Subcutaneous abdominal adipose tissue (tissue), 5 donors: ENCODE results near the gene GPATCH3.
A peak's percentile ranks its signal among the peaks of the same experiment; 100 is the strongest.
"Not testable (repeated sequence)": the region's sequence is repeated elsewhere in the genome, so short reads cannot be mapped to it uniquely, and the experiment has no call there.

Experiments
- H3K27ac ChIP-seq: one replicate; pipeline ENCODE4 v1.7.0; 2013; ENCODE audit warnings: low read depth, mild to moderate bottlenecking, inconsistent platforms, low read length, moderate library complexity
- H3K27me3 ChIP-seq, 5 donors: one replicate each; pipeline ENCODE4 v1.7.0; 2013; ENCODE audit warnings: low read length in 5 of 5, inconsistent platforms in 1 of 5; ENCODE audit not compliant: control insufficient read depth in 5 of 5, insufficient read depth in 4 of 5
- H3K36me3 ChIP-seq, 5 donors: one replicate each; pipeline ENCODE4 v1.7.0; 2013; ENCODE audit warnings: low read length in 5 of 5; ENCODE audit not compliant: control insufficient read depth in 5 of 5, insufficient read depth in 5 of 5
- H3K4me1 ChIP-seq, 5 donors: one replicate each; pipeline ENCODE4 v1.7.0; 2013; ENCODE audit warnings: low read length in 5 of 5, mild to moderate bottlenecking in 3 of 5, moderate library complexity in 1 of 5; ENCODE audit not compliant: control insufficient read depth in 5 of 5, insufficient read depth in 5 of 5
- H3K4me3 ChIP-seq, 5 donors: one replicate each; pipeline ENCODE4 v1.7.0; 2013; ENCODE audit warnings: low read length in 5 of 5, low read depth in 1 of 5
- H3K9ac ChIP-seq, 5 donors: one replicate each; pipeline ENCODE4 v1.7.0; 2013; ENCODE audit warnings: low read length in 5 of 5, mild to moderate bottlenecking in 4 of 5, moderate library complexity in 3 of 5
- H3K9me3 ChIP-seq, 5 donors: one replicate each; pipeline ENCODE4 v1.7.0; 2013; ENCODE audit warnings: low read length in 5 of 5; ENCODE audit not compliant: control insufficient read depth in 5 of 5
- donor health status: healthy.
- donor health status: healthy.
- donor health status: healthy.
- donor health status: healthy.
- donor health status: healthy.

Gene GPATCH3

DNA sequence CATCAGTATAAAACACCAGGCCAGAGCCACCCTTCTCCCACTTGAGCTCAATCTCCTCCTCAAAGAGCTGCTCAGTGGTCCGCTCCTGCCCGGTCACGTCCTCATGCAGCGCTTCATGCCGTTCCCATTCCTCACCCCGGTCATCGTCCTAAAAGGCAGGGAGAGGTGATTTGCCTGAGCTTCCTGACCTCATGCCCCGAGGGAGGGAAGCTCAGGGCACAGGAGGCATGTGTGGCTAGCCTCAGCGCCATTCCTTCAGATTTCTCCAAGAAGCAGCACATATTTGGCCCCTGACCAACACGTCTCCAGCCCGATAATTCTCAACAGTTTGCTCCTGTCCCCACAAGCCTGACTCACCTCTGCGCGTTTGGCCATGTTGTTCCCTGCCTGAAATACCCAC is 6.0 kb downstream of the GPATCH3 start:
- Histone ChIP-seq H3K4me3 (no peak overlapping the region), H3K9me3 (no peaks in the 10 kb centered on the region), H3K9ac (no peak overlapping the region), H3K4me1 (peaks cover 3 to 20% (median 19%) of the 10 kb centered on the region in 5 donors), H3K27me3 (no peaks in the 10 kb centered on the region), H3K36me3 (peaks cover 5 to 59% (median 44%) of the 10 kb centered on the region in 5 donors), H3K27ac (no peak overlapping the region)

DNA sequence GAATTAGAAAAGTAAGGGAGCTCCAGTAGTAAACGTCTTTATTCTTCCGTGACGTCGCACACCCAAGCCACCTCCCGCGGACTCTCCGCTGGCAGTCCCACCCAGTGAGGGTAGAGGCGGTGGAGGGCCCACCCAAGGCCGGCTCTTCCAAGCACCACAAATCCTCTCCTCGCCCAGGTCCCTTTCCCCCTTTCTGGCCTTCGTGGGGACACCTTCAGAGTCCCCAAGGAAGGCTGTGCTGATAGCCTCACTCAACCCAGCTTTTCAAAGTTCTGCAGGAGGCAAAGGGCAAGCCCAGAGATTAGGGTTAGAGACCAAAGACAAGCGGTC is 9.8 kb downstream of the GPATCH3 start:
- peak overlapping the region; percentile 91 for H3K27ac ChIP-seq

DNA sequence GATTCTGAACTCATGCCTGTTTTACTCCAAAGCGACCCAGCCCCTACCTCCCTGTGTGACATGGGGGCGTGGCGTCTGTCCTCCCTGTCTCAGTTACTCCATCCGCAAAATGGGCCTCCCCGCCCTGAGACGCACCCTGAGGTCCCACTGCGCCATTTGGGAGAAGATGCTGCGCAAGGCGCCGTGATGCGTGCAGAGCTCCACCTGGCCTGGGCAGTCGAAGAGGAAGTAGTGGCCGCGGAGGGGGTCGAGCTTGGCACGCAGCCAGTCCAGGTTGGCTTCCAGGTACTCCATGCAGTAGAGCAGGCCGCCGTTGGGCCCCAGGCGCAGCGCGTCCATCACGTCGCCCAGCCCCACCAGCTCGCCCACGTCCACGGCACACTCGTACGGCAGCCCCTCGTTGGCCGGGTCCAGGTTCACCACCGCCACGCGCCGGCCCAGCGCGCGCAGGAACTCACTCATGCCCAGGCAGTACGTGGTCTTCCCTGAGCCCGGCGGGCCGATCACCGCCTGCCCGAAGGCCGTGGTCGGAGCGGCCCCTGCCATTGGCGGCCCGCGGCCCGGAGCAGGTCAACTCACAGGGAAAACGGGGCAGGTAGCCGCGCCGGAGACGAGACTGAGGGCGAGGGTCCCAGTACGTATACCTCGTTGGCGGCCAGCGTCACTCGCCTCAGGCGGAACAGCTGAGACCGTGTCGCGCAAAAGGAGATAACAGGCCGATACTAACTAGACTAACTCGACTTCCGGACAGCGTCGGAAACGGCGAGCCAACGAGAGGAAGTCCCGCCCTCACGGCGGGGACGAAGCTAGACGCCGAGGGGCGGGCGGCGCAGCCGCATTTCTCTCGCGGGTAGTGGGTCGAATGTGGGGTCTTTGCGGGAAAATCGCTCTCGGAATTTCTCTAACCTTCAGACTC is 10.5 kb downstream of the GPATCH3 start, which contains the start of gene GPN2:
GPN2 (minus strand) TSS at position 733 of the 916 bp plus-strand sequence; CDS start at position 546, 187 bp downstream.
- H3K36me3 ChIP-seq, result peaks cover 13 to 62% (median 52%) of the 10 kb centered on the region in 5 donors
- peak within 1 kb of the TSS; percentile 91 for H3K27ac ChIP-seq
- no peaks in the 10 kb centered on the region for H3K27me3 ChIP-seq
- H3K4me3 ChIP-seq, result peak within 1 kb of the TSS; percentile 74 to 99 (median 91)
- H3K4me1 ChIP-seq, result peaks cover 0 to 22% (median 20%) of the 10 kb centered on the region in 5 donors
- H3K9me3 ChIP-seq, result no peaks in the 10 kb centered on the region
- H3K9ac ChIP-seq, result peak within 1 kb of the TSS; percentile 97 to 100 (median 97)

More for the DNA sequence above, 9.8 kb downstream of the GPATCH3 start:
- Histone ChIP-seq H3K9ac (peak overlapping the region; percentile 97 to 100 (median 97)), H3K27me3 (no peaks in the 10 kb centered on the region), H3K36me3 (peaks cover 8 to 62% (median 52%) of the 10 kb centered on the region in 5 donors), H3K4me3 (peak overlapping the region; percentile 59 to 99 (median 91)), H3K9me3 (no peaks in the 10 kb centered on the region), H3K4me1 (peaks cover 0 to 22% (median 20%) of the 10 kb centered on the region in 5 donors)

DNA sequence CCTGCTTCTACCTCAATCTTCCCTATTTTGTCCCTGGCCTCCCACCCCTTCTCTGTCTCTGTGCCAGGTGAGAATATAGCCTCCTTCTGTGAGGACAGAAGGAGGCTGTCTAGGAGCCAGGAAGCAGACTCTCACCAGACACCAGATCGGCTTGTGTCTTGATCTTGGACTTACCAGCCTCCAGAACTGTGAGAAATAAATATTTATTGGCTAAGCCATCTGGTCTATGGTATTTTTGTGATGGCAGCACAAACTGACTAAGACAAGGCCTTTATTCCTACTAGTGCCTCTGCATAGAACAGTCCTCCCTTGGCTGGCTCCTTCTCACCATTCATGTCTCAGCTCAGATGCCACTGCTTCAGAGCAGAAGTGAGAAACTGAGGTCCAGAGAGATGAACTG is 12.0 kb downstream of the GPATCH3 start:
- no peak overlapping the region for H3K4me3 ChIP-seq
- peak overlapping the region in 2 of 5 donors; percentile 97 to 100 for H3K9ac ChIP-seq
- no peaks in the 10 kb centered on the region for H3K9me3 ChIP-seq
- H3K27ac ChIP-seq, result no peak overlapping the region
- H3K36me3 ChIP-seq, result peaks cover 14 to 64% (median 56%) of the 10 kb centered on the region in 5 donors
- no peaks in the 10 kb centered on the region for H3K27me3 ChIP-seq
- H3K4me1 ChIP-seq, result peaks cover 0 to 22% (median 20%) of the 10 kb centered on the region in 5 donors

DNA sequence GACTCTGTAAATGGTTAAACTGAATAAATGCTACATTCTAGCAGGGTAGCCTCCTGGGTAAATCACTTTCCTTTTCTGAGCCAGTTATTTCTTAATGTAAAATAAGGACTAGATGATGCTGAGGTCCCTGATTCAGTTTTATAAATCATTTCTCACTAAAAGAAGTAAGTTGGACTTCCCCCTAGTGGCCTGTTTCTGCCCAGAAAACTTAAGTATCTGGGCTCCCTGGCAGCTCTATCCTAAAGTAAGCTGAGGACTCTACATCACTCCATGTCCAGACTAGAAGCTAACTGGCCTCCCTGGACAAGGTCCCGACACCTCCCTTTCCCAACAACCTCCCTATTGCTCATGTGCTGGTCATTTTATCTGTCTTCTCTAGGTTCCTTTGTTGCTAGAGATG is 13.1 kb downstream of the GPATCH3 start:
- peaks cover 0 to 22% (median 20%) of the 10 kb centered on the region in 5 donors for H3K4me1 ChIP-seq
- H3K9ac ChIP-seq, result no peak overlapping the region
- H3K27me3 ChIP-seq, result no peaks in the 10 kb centered on the region
- H3K9me3 ChIP-seq, result no peaks in the 10 kb centered on the region
- no peak overlapping the region for H3K4me3 ChIP-seq
- H3K27ac ChIP-seq, result no peak overlapping the region
- peaks cover 15 to 64% (median 56%) of the 10 kb centered on the region in 5 donors for H3K36me3 ChIP-seq

DNA sequence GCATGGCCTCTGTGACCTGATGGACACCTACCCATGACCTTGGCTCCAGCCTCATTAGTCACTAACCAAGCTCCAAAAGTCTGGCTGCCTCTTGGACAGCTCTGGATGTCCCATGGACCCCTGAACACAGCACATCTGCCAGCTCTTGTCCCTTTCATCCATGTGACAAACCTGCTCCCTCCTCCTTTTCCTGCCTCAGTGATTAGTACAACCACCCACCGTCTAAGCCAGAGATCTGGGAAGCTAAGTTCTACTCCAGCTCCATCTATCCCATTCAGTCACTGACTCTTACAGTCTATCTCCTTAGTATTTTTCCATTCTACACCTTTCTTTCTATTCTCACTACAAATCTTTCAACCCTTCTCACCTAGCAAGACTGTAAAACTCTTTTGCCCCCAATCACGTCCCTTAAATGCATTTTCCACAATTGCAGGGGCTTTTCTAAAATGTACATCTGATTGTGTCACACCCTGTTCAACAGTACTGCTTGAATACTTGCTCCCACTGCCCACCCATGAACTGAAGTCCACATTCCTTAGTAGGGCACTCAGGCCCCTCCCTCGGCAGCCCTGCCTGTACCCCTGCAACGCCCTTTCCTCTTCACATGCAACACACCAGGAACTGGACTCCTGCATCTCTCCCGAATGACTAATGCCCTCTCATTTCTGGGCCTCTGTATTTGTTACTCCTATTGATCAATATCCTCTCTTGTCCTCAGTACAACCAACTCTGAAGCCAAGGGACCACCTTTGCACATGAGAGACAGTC is 17.4 kb downstream of the GPATCH3 start:
- H3K4me3 ChIP-seq, result no peak overlapping the region
- no peak overlapping the region for H3K9ac ChIP-seq
- H3K27me3 ChIP-seq, result no peaks in the 10 kb centered on the region
- H3K4me1 ChIP-seq, result peaks cover 0 to under 1% (median 0%) of the 10 kb centered on the region in 5 donors
- H3K9me3 ChIP-seq, result no peaks in the 10 kb centered on the region
- no peak overlapping the region for H3K27ac ChIP-seq
- H3K36me3 ChIP-seq, result peaks cover 23 to 87% (median 72%) of the 10 kb centered on the region in 5 donors

DNA sequence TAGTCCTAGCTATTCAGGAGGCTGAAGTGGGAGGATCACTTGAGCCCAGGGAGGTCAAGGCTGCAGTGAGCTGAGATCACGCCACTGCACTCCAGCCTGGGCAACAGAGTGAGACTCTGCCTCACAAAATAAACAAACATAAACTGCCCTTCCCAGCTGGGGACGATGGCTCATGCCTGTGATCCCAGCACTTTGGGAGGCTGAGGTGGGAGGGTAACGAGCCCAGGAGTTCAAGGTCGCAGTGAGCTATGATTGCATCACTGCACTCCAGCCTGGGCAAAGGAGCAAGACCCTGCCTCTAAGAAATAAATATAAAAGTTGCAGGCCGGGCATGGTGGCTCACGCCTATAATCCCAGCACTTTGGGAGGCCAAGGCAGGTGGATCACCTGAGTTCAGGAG is 18.7 kb downstream of the GPATCH3 start:
- not testable (repeated sequence) for H3K4me1 ChIP-seq, H3K9ac ChIP-seq, H3K27me3 ChIP-seq, H3K9me3 ChIP-seq, H3K4me3 ChIP-seq, H3K27ac ChIP-seq
- peaks cover 23 to 86% (median 78%) of the 10 kb centered on the region in 5 donors for H3K36me3 ChIP-seq

DNA sequence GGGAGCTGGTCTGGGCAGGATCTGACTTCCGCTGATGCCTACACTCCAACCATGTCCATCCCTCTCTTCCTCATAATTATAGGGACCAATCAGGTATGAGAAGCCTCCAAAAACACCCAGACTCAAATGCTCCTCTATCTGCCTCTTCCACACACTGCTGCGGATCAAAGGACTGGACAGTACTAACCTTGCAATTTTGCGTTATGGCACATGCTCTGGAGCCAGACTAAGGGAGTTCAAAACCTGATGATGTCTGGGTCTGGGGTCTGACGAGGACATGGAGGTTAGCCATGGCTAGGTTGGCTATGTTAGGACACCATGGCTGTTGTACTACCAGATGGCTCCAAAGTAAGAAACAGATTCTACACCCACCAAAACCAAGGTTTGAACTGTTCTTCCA is 20.5 kb downstream of the GPATCH3 start:
- Histone ChIP-seq H3K36me3 (peaks cover 15 to 75% (median 65%) of the 10 kb centered on the region in 5 donors), H3K9ac (no peak overlapping the region), H3K9me3 (no peaks in the 10 kb centered on the region), H3K27ac (no peak overlapping the region), H3K4me3 (no peak overlapping the region), H3K4me1 (peaks cover 0 to 4% (median 0%) of the 10 kb centered on the region in 5 donors), H3K27me3 (no peaks in the 10 kb centered on the region)

DNA sequence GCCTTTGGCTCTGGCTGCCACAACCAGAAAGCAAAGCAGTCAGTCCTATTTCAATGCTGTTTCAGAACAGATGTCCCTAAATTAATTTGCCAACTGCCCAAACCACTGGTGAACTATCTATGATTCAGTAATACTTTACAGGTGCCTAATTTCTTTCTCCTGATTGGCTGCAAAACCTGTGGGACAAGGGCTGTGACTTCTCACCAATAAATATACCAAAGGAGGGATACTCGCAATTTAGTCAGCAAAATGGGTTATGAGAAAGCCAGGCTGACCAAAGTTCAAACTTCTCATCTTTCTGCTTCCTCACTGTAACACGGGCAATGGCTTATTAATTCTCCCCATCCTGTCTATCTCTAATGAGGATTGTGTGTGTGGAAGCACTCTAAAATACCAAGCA is 22.9 kb downstream of the GPATCH3 start:
- H3K9me3 ChIP-seq, result no peaks in the 10 kb centered on the region
- no peaks in the 10 kb centered on the region for H3K27me3 ChIP-seq
- H3K9ac ChIP-seq, result no peak overlapping the region
- H3K4me1 ChIP-seq, result peaks cover 0 to 4% (median 0%) of the 10 kb centered on the region in 5 donors
- no peak overlapping the region for H3K27ac ChIP-seq
- H3K4me3 ChIP-seq, result no peak overlapping the region
- peaks cover 8 to 56% (median 43%) of the 10 kb centered on the region in 5 donors for H3K36me3 ChIP-seq
